ENCODE data around the gene SERINC5.

Gene SERINC5

DNA sequence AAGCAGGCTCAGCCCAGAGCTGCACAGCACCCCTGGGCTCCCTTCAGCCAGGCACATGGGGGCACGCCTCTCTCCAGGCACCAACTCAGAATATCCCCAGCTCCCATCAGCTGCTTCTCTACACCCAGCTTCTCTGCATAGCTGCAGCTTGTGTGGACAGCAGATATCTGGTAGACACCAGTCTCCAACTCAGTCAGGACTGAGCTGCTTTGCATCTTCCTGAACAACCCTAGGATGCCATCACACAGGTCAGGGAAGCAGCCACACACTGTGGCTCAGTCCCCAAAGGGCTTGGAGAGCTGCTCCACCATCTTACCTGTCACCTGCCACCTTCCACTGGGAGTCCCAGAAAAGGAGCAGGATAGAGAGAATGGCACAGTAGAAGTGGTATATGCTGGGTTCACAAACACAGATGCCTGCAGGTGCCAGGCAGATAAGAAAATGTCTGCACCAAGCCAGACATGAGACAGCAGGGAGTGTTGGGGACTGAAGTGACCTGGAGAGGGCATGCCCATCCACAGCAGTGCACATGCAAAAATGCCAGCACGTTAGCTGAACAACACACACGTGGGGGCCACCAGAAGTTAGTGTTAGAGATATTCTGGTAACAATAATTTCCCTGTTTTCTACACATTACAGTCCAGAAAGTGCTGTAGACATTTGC, 178.7 kb downstream of the SERINC5 start:
- H3K4ac ChIP-seq (ENCODE audit: low read depth, low read length) = no peak overlapping the region
- H3K27ac ChIP-seq (ENCODE audit: low read depth, low read length) = no peak overlapping the region
- no CpG with 5 or more reads among the region's 3 CpGs for WGBS (ENCODE audit: extremely low coverage, insufficient coverage, low lambda C conversion rate)
- no peak overlapping the region for H4K5ac ChIP-seq (ENCODE audit: low read length)
- H4K8ac ChIP-seq (ENCODE audit: low read depth, low read length) = no peak overlapping the region
- H3K79me2 ChIP-seq (ENCODE audit: control insufficient read depth, insufficient read depth, low read length) = no peaks in the 10 kb centered on the region
- H3K4me1 ChIP-seq (ENCODE audit: control insufficient read depth, low read depth, low read length) = no peaks in the 10 kb centered on the region
- H3K79me1 ChIP-seq (ENCODE audit: low read length) = no peaks in the 10 kb centered on the region
- H2BK15ac ChIP-seq (replicated peaks; ENCODE audit: low read depth) = no peak overlapping the region
- no peak overlapping the region for H2AK5ac ChIP-seq (ENCODE audit: low read length)
- H2BK5ac ChIP-seq (ENCODE audit: low read length) = no peak overlapping the region
- no peak overlapping the region for H3K56ac ChIP-seq (ENCODE audit: low read length)
- no peak overlapping the region for H3K4me2 ChIP-seq (ENCODE audit: low read length)
- H2BK120ac ChIP-seq (ENCODE audit: low read depth, low read length) = no peak overlapping the region
- no peak overlapping the region for H3K18ac ChIP-seq (ENCODE audit: low read length)
- no peaks in the 10 kb centered on the region for H3K27me3 ChIP-seq (ENCODE audit: insufficient read depth, low read length, poor library complexity)
- H3K9ac ChIP-seq (ENCODE audit: low read length) = no peak overlapping the region
- no peak for DNase-seq
- no peak overlapping the region for H3K4me3 ChIP-seq (ENCODE audit: low read length)
- H3K36me3 ChIP-seq (ENCODE audit: control insufficient read depth, insufficient read depth, low read length) = no peaks in the 10 kb centered on the region
- H3K23ac ChIP-seq (ENCODE audit: low read length) = no peak overlapping the region

DNA sequence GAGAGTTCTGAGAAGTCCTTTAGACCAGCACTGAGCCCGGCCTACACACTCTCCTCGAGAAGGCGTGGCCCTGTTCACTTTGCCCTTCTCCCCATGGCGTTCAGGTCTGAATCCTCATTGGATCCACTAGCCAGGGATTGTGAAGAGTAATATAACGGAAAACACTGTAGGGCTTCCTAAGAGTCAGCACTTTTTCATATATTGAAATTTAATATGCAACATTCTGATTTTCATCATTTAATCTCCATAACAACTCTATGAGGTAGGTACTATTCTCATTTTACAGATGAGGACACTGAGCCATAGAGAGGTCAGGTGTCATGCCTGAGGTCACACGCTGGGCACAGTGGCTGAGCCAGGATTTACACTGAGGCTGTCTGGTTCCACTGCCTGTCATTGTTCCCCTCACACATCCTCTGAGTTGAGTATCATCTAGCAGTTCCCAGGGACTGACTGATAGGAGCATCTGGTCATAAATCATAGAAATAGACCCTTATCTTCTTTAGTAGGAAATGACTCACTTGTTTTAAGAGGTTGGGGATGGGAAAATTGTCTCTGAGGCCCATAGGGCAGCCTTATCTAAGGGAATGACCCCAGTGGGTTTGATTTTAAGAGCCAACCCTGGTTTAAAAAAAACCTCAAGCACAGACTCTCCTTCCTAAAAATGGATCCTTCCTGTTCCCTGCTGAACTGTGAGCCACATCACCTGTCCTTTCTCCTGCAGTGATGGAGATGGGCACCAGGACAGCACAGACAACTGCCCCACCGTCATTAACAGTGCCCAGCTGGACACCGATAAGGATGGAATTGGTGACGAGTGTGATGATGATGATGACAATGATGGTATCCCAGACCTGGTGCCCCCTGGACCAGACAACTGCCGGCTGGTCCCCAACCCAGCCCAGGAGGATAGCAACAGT, 179.5 kb downstream of the SERINC5 start:
- no peak overlapping the region for H3K27ac ChIP-seq (ENCODE audit: low read depth, low read length)
- no peak overlapping the region for H3K18ac ChIP-seq (ENCODE audit: low read length)
- H3K9ac ChIP-seq (ENCODE audit: low read length) = no peak overlapping the region
- no peak overlapping the region for H3K4me3 ChIP-seq (ENCODE audit: low read length)
- no peak overlapping the region for H3K23ac ChIP-seq (ENCODE audit: low read length)
- no peak overlapping the region for H4K5ac ChIP-seq (ENCODE audit: low read length)
- H2BK5ac ChIP-seq (ENCODE audit: low read length) = no peak overlapping the region
- H3K36me3 ChIP-seq (ENCODE audit: control insufficient read depth, insufficient read depth, low read length) = no peaks in the 10 kb centered on the region
- WGBS (ENCODE audit: extremely low coverage, insufficient coverage, low lambda C conversion rate) = no CpG with 5 or more reads among the region's 10 CpGs
- H2BK120ac ChIP-seq (ENCODE audit: low read depth, low read length) = no peak overlapping the region
- no peaks in the 10 kb centered on the region for H3K4me1 ChIP-seq (ENCODE audit: control insufficient read depth, low read depth, low read length)
- H2BK15ac ChIP-seq (replicated peaks; ENCODE audit: low read depth) = no peak overlapping the region
- H2AK5ac ChIP-seq (ENCODE audit: low read length) = no peak overlapping the region
- H4K8ac ChIP-seq (ENCODE audit: low read depth, low read length) = no peak overlapping the region
- H3K56ac ChIP-seq (ENCODE audit: low read length) = no peak overlapping the region
- no peak overlapping the region for H3K4ac ChIP-seq (ENCODE audit: low read depth, low read length)
- no peaks in the 10 kb centered on the region for H3K79me1 ChIP-seq (ENCODE audit: low read length)
- no peaks in the 10 kb centered on the region for H3K27me3 ChIP-seq (ENCODE audit: insufficient read depth, low read length, poor library complexity)
- no peaks in the 10 kb centered on the region for H3K79me2 ChIP-seq (ENCODE audit: control insufficient read depth, insufficient read depth, low read length)
- no peak for DNase-seq
- H3K4me2 ChIP-seq (ENCODE audit: low read length) = no peak overlapping the region

DNA sequence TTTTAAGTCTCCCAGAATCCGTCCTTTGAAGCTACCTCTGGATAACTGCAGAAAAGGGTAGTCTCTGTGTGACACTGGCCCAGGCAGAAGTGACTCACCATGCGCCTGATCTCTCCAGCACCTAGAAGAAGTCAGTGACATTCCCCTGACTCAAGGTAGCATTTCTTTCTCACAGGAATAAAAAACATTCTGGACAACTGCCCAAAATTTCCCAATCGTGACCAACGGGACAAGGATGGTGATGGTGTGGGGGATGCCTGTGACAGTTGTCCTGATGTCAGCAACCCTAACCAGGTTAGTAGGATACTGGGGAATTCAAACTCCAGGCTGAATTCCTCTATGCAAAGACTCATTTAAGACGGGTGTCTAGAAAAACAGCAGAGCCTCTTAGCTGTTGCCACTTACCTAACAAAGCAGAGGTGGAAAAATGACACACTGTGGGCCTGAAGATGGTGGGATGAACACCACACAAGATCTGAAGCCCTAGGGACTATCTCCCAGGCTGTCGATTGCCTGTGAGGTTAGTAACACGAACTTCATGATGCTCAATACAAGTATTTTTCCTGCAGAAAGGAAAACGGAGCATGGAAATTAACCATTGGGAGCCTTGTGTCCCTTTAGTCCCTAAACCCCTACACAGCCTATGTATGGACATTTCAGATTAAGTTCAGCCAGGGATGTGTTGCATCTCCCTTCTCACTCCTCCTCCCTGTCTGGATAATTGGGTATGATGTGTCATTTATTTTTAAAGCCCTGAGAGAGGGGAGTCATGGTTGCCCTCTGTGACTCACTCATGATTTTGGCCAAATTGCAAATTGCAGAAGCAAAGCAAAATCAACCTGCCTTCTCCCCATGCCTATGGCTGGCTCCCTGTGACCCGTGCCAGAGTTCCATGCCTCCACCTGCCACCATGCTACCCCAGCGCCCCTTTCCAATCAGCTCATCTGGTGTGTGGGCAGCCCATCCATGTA, 183.5 kb downstream of the SERINC5 start:
- Histone ChIP-seq H4K5ac (ENCODE audit: low read length) (no peak overlapping the region), H3K4me1 (ENCODE audit: control insufficient read depth, low read depth, low read length) (no peaks in the 10 kb centered on the region), H3K4ac (ENCODE audit: low read depth, low read length) (no peak overlapping the region), H2BK15ac (replicated peaks; ENCODE audit: low read depth) (no peak overlapping the region), H3K4me3 (ENCODE audit: low read length) (no peak overlapping the region), H3K18ac (ENCODE audit: low read length) (no peak overlapping the region), H3K27ac (ENCODE audit: low read depth, low read length) (no peak overlapping the region), H2AK5ac (ENCODE audit: low read length) (no peak overlapping the region), H3K56ac (ENCODE audit: low read length) (no peak overlapping the region), H3K23ac (ENCODE audit: low read length) (no peak overlapping the region), H4K8ac (ENCODE audit: low read depth, low read length) (no peak overlapping the region), H3K79me1 (ENCODE audit: low read length) (no peaks in the 10 kb centered on the region), H3K79me2 (ENCODE audit: control insufficient read depth, insufficient read depth, low read length) (no peaks in the 10 kb centered on the region), H2BK5ac (ENCODE audit: low read length) (no peak overlapping the region), H2BK120ac (ENCODE audit: low read depth, low read length) (no peak overlapping the region), H3K27me3 (ENCODE audit: insufficient read depth, low read length, poor library complexity) (no peaks in the 10 kb centered on the region), H3K4me2 (ENCODE audit: low read length) (no peak overlapping the region), H3K9ac (ENCODE audit: low read length) (no peak overlapping the region), H3K36me3 (ENCODE audit: control insufficient read depth, insufficient read depth, low read length) (no peaks in the 10 kb centered on the region)
- DNase-seq = no peak
- WGBS (ENCODE audit: extremely low coverage, insufficient coverage, low lambda C conversion rate) = no CpG with 5 or more reads among the region's 10 CpGs

DNA sequence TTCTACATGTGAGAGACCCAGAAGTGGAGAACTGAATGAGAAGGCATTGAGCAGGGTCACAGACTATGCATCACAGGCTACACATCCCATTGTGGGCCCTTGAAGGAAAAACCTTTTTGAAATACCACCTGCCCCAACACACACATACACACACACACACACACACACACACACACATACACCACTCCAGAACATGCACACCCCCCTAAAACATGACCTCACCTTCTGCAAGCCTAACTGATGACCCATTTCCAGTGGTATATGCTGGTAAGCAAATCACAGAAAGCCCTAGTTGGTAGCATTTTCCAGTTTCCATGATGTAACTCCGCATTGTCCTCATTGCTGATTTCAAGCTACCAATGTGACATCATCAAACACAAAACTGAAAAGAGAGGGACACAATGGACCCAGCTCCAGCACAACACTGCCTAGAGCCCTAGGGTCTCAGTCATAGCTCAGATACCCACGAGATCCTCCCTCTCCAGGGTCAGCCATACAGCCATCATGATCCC, 184.3 kb downstream of the SERINC5 start:
- H3K27ac ChIP-seq (ENCODE audit: low read depth, low read length) = no peak overlapping the region
- H2BK5ac ChIP-seq (ENCODE audit: low read length) = no peak overlapping the region
- no peak overlapping the region for H2AK5ac ChIP-seq (ENCODE audit: low read length)
- no peak overlapping the region for H2BK15ac ChIP-seq (replicated peaks; ENCODE audit: low read depth)
- no peaks in the 10 kb centered on the region for H3K27me3 ChIP-seq (ENCODE audit: insufficient read depth, low read length, poor library complexity)
- H3K9ac ChIP-seq (ENCODE audit: low read length) = no peak overlapping the region
- no peak overlapping the region for H3K18ac ChIP-seq (ENCODE audit: low read length)
- H3K79me2 ChIP-seq (ENCODE audit: control insufficient read depth, insufficient read depth, low read length) = no peaks in the 10 kb centered on the region
- no peak overlapping the region for H4K8ac ChIP-seq (ENCODE audit: low read depth, low read length)
- H3K4me3 ChIP-seq (ENCODE audit: low read length) = no peak overlapping the region
- no peak overlapping the region for H3K23ac ChIP-seq (ENCODE audit: low read length)
- no peak overlapping the region for H3K4ac ChIP-seq (ENCODE audit: low read depth, low read length)
- WGBS (ENCODE audit: extremely low coverage, insufficient coverage, low lambda C conversion rate) = no CpG with 5 or more reads among the region's 2 CpGs
- no peak overlapping the region for H2BK120ac ChIP-seq (ENCODE audit: low read depth, low read length)
- no peak overlapping the region for H3K56ac ChIP-seq (ENCODE audit: low read length)
- H3K79me1 ChIP-seq (ENCODE audit: low read length) = no peaks in the 10 kb centered on the region
- no peak for DNase-seq
- no peaks in the 10 kb centered on the region for H3K4me1 ChIP-seq (ENCODE audit: control insufficient read depth, low read depth, low read length)
- H4K5ac ChIP-seq (ENCODE audit: low read length) = no peak overlapping the region
- no peaks in the 10 kb centered on the region for H3K36me3 ChIP-seq (ENCODE audit: control insufficient read depth, insufficient read depth, low read length)
- H3K4me2 ChIP-seq (ENCODE audit: low read length) = no peak overlapping the region

DNA sequence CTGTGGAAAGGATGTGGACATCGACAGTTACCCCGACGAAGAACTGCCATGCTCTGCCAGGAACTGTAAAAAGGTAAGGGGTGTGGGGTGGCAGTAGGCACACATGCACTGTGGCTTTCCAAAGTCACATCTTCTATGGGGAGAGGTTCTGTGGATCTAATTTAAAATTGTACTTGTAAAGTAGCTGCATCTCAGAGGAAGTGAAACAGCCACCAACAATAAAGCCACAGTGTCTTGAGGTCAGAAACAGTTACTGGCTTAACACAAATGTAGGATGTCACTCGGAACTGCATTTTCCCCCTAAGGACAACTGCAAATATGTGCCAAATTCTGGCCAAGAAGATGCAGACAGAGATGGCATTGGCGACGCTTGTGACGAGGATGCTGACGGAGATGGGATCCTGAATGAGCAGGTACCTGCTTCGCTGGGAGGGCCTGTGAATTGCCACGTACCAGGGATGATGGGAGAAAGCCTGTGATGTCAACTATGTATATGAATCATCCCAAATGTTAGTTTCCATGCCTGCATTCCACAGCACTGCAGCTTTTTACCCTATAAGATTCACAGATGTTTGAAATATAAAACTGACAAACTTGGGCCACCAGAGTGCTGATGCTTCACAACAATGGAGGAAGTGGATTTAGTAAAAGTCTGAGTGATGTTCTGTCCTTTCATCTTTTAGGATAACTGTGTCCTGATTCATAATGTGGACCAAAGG, 185.4 kb downstream of the SERINC5 start:
- Histone ChIP-seq H3K36me3 (ENCODE audit: control insufficient read depth, insufficient read depth, low read length) (no peaks in the 10 kb centered on the region), H3K4me1 (ENCODE audit: control insufficient read depth, low read depth, low read length) (no peaks in the 10 kb centered on the region), H3K18ac (ENCODE audit: low read length) (no peak overlapping the region), H3K23ac (ENCODE audit: low read length) (no peak overlapping the region), H3K4me3 (ENCODE audit: low read length) (no peak overlapping the region), H3K79me1 (ENCODE audit: low read length) (no peaks in the 10 kb centered on the region), H3K27ac (ENCODE audit: low read depth, low read length) (no peak overlapping the region), H3K27me3 (ENCODE audit: insufficient read depth, low read length, poor library complexity) (no peaks in the 10 kb centered on the region), H3K56ac (ENCODE audit: low read length) (no peak overlapping the region), H4K8ac (ENCODE audit: low read depth, low read length) (no peak overlapping the region), H4K5ac (ENCODE audit: low read length) (no peak overlapping the region), H3K9ac (ENCODE audit: low read length) (no peak overlapping the region), H2AK5ac (ENCODE audit: low read length) (no peak overlapping the region), H2BK120ac (ENCODE audit: low read depth, low read length) (no peak overlapping the region), H2BK15ac (replicated peaks; ENCODE audit: low read depth) (no peak overlapping the region), H3K4me2 (ENCODE audit: low read length) (no peak overlapping the region), H3K4ac (ENCODE audit: low read depth, low read length) (no peak overlapping the region), H2BK5ac (ENCODE audit: low read length) (no peak overlapping the region), H3K79me2 (ENCODE audit: control insufficient read depth, insufficient read depth, low read length) (no peaks in the 10 kb centered on the region)
- DNase-seq = no peak
- no CpG with 5 or more reads among the region's 10 CpGs for WGBS (ENCODE audit: extremely low coverage, insufficient coverage, low lambda C conversion rate)
